Mesenchymal stem cell (in vitro differentiated cells and primary cell): Measurements from ENCODE around the gene NHLH1.

Experiments
- DNase-seq: peaks from one replicate; pipeline ENCODE4 v3.0.0-alpha.2; 2013
- H2AFZ ChIP-seq: one replicate; pipeline ENCODE4 v1.6.1; 2013; ENCODE audit warnings: low read depth, mild to moderate bottlenecking, control low read depth, inconsistent platforms, low read length, moderate library complexity
- H2AK5ac ChIP-seq: 2 replicates; pipeline ENCODE4 v1.6.1; 2013; ENCODE audit warnings: low read length, moderate library complexity, mild to moderate bottlenecking, inconsistent platforms; ENCODE audit not compliant: severe bottlenecking
- H2BK120ac ChIP-seq: one replicate; pipeline ENCODE4 v1.6.1; 2013; ENCODE audit warnings: low read depth, mild to moderate bottlenecking, inconsistent platforms, low read length, moderate library complexity
- H2BK12ac ChIP-seq, 2 experiments: one replicate each; pipeline ENCODE4 v1.6.1; 2013; ENCODE audit warnings: inconsistent platforms in 2 of 2, low read length in 2 of 2, mild to moderate bottlenecking in 2 of 2, moderate library complexity in 2 of 2, control low read depth in 1 of 2
- H2BK15ac ChIP-seq: one replicate; pipeline ENCODE4 v1.6.1; 2013; ENCODE audit warnings: mild to moderate bottlenecking, low read depth, inconsistent platforms; ENCODE audit not compliant: poor library complexity, severe bottlenecking
- H2BK5ac ChIP-seq: 2 replicates; pipeline ENCODE4 v1.6.1; 2013; ENCODE audit warnings: low read depth, mild to moderate bottlenecking, low read length, control low read depth, inconsistent platforms; ENCODE audit not compliant: poor library complexity, severe bottlenecking
- H3K14ac ChIP-seq, 2 experiments: one replicate each; pipeline ENCODE4 v1.6.1; 2013; ENCODE audit warnings: inconsistent platforms in 2 of 2, low read length in 2 of 2, control low read depth in 1 of 2, mild to moderate bottlenecking in 1 of 2, moderate library complexity in 1 of 2
- H3K18ac ChIP-seq, 2 experiments: one replicate each; pipeline ENCODE4 v1.6.1; 2013; ENCODE audit warnings: inconsistent platforms in 2 of 2, low read length in 2 of 2, control low read depth in 1 of 2, low read depth in 1 of 2, mild to moderate bottlenecking in 1 of 2
- H3K23ac ChIP-seq, 2 experiments: one replicate each; pipeline ENCODE4 v1.6.1; 2013; ENCODE audit warnings: inconsistent platforms in 2 of 2, low read length in 2 of 2, mild to moderate bottlenecking in 2 of 2, moderate library complexity in 2 of 2, control low read depth in 1 of 2
- H3K27ac ChIP-seq: 2 replicates; pipeline ENCODE4 v1.5.1; 2013; ENCODE audit warnings: mild to moderate bottlenecking, moderate library complexity, low read length, control low read depth, inconsistent platforms; ENCODE audit not compliant: poor library complexity, severe bottlenecking
- H3K27me3 ChIP-seq, 2 experiments: 2 replicates each; pipeline versions ENCODE4 v1.6.1 to v1.7.0; 2013; ENCODE audit warnings: low read length in 2 of 2, mild to moderate bottlenecking in 2 of 2, moderate library complexity in 2 of 2, control low read depth in 1 of 2, inconsistent platforms in 1 of 2; ENCODE audit not compliant: control insufficient read depth in 1 of 2, insufficient read depth in 1 of 2
- H3K36me3 ChIP-seq, 2 experiments: 2 replicates each; pipeline versions ENCODE4 v1.6.1 to v1.7.0; 2013; ENCODE audit warnings: low read length in 2 of 2, control low read depth in 1 of 2, inconsistent platforms in 1 of 2, low read depth in 1 of 2, mild to moderate bottlenecking in 1 of 2; ENCODE audit not compliant: insufficient read depth in 2 of 2, control insufficient read depth in 1 of 2
- H3K4ac ChIP-seq, 2 experiments: one replicate each; pipeline ENCODE4 v1.6.1; 2013; ENCODE audit warnings: inconsistent platforms in 2 of 2, low read length in 2 of 2, mild to moderate bottlenecking in 2 of 2, moderate library complexity in 2 of 2, control low read depth in 1 of 2, low read depth in 1 of 2
- H3K4me1 ChIP-seq: 2 replicates; pipeline ENCODE4 v1.6.1; 2013; ENCODE audit warnings: low read depth, low read length, control low read depth; ENCODE audit not compliant: control insufficient read depth, insufficient read depth
- H3K4me2 ChIP-seq: 2 replicates; pipeline ENCODE4 v1.6.1; 2013; ENCODE audit warnings: low read length, mild to moderate bottlenecking, inconsistent platforms; ENCODE audit not compliant: poor library complexity, severe bottlenecking
- H3K4me3 ChIP-seq, 2 experiments: 2 replicates each; pipeline versions ENCODE4 v1.5.1 to v1.7.0; 2013; ENCODE audit warnings: low read length in 2 of 2, mild to moderate bottlenecking in 2 of 2, control low read depth in 1 of 2, low read depth in 1 of 2; ENCODE audit not compliant: insufficient read depth in 1 of 2
- H3K79me1 ChIP-seq: replicated peaks from 2 replicates; pipeline ENCODE4 v1.6.1; 2013; ENCODE audit warnings: mild to moderate bottlenecking, control low read depth, low read length, inconsistent platforms; ENCODE audit not compliant: poor library complexity, severe bottlenecking
- H3K9ac ChIP-seq: 2 replicates; pipeline ENCODE4 v1.7.0; 2013; ENCODE audit warnings: mild to moderate bottlenecking, low read length, moderate library complexity
- H3K9me3 ChIP-seq: 2 replicates; pipeline ENCODE4 v1.7.0; 2013; ENCODE audit warnings: mild to moderate bottlenecking, low read length; ENCODE audit not compliant: control insufficient read depth
- H4K8ac ChIP-seq: one replicate; pipeline ENCODE4 v1.6.1; 2013; ENCODE audit warnings: inconsistent platforms, mild to moderate bottlenecking, low read length, moderate library complexity
- H4K91ac ChIP-seq: one replicate; pipeline ENCODE4 v1.6.1; 2013; ENCODE audit warnings: mild to moderate bottlenecking, low read length, inconsistent platforms
- WGBS: methylation state at CpG from one replicate; pipeline ENCODE4 v1.1.7; 2013; ENCODE audit warnings: mixed read lengths; 5-methylcytosine and 5-hydroxymethylcytosine counted together

The NHLH1 gene

GRCh38 chr1:160404094-160404493 lies 37.2 kb downstream of the NHLH1 start:
- Histone ChIP-seq H3K4me1 (peaks cover 36% of the 10 kb centered on the region), H3K14ac (no peak overlapping the region), H3K18ac (no peak overlapping the region), H2AK5ac (no peak overlapping the region), H3K79me1 (peaks cover 40% of the 10 kb centered on the region), H2BK5ac (no peak overlapping the region), H3K27ac (no peak overlapping the region), H3K4ac (no peak overlapping the region), H2BK15ac (no peak overlapping the region), H3K4me3 (no peak overlapping the region), H3K27me3 (peaks cover 0 to 84% of the 10 kb centered on the region in 2 experiments), H2BK12ac (no peak overlapping the region), H3K9me3 (no peaks in the 10 kb centered on the region), H3K36me3 (peaks cover 0 to 8% of the 10 kb centered on the region in 2 experiments), H2AFZ (no peak overlapping the region), H3K9ac (no peak overlapping the region), H4K91ac (no peak overlapping the region), H2BK120ac (no peak overlapping the region), H3K4me2 (no peak overlapping the region), H4K8ac (no peak overlapping the region), H3K23ac (no peak overlapping the region)
- no peak for DNase-seq
- WGBS, result 94% methylated on average over 3 of the region's 3 CpGs

- Histone ChIP-seq H3K9ac (no peak overlapping the region), H3K23ac (no peak overlapping the region), H2BK5ac (no peak overlapping the region), H3K4me1 (peaks cover 36% of the 10 kb centered on the region), H2BK15ac (no peak overlapping the region), H4K91ac (no peak overlapping the region), H3K4me2 (no peak overlapping the region), H2BK120ac (no peak overlapping the region), H3K4me3 (no peak overlapping the region), H3K36me3 (peaks cover 0 to 11% of the 10 kb centered on the region in 2 experiments), H2AK5ac (no peak overlapping the region), H3K27me3 (peaks cover 0 to 85% of the 10 kb centered on the region in 2 experiments), H3K14ac (no peak overlapping the region), H4K8ac (no peak overlapping the region), H3K79me1 (peaks cover 48% of the 10 kb centered on the region), H3K9me3 (no peaks in the 10 kb centered on the region), H3K27ac (no peak overlapping the region), H3K18ac (no peak overlapping the region), H2BK12ac (no peak overlapping the region), H3K4ac (no peak overlapping the region), H2AFZ (no peak overlapping the region)
- WGBS, result 98% methylated on average over 2 of the region's 2 CpGs
- no peak for DNase-seq
Observed at GRCh38 chr1:160405331-160405877, 38.5 kb downstream of the NHLH1 start.

GRCh38 chr1:160406131-160406968 lies 39.5 kb downstream of the NHLH1 start:
- no peak overlapping the region for H3K4me3 ChIP-seq
- no peak overlapping the region for H4K8ac ChIP-seq
- H2BK5ac ChIP-seq, result no peak overlapping the region
- no peak overlapping the region for H3K4ac ChIP-seq
- 97% methylated on average over 13 of the region's 15 CpGs for WGBS
- peaks cover 0 to 17% of the 10 kb centered on the region in 2 experiments for H3K36me3 ChIP-seq
- no peak overlapping the region for H2BK12ac ChIP-seq
- no peak for DNase-seq
- H3K4me2 ChIP-seq, result no peak overlapping the region
- H2AFZ ChIP-seq, result no peak overlapping the region
- H3K14ac ChIP-seq, result no peak overlapping the region
- H3K4me1 ChIP-seq, result peaks cover 37% of the 10 kb centered on the region
- H3K23ac ChIP-seq, result no peak overlapping the region
- no peak overlapping the region for H3K9ac ChIP-seq
- H3K27me3 ChIP-seq, result peaks cover 0 to 87% of the 10 kb centered on the region in 2 experiments
- no peak overlapping the region for H2BK120ac ChIP-seq
- H2BK15ac ChIP-seq, result no peak overlapping the region
- peaks cover 53% of the 10 kb centered on the region for H3K79me1 ChIP-seq
- no peak overlapping the region for H3K27ac ChIP-seq
- no peak overlapping the region for H4K91ac ChIP-seq
- no peaks in the 10 kb centered on the region for H3K9me3 ChIP-seq
- H3K18ac ChIP-seq, result no peak overlapping the region
- H2AK5ac ChIP-seq, result no peak overlapping the region
